DMS114 treated with DMSO at 0.1 percent for 48 hours (cell line): ENCODE data around the gene ATF7IP.
"Not testable (repeated sequence)": the region's sequence is repeated elsewhere in the genome, so short reads cannot be mapped to it uniquely, and the experiment has no call there.

Experiments used
- DNase-seq: peaks from one replicate; lab custom pipeline; 2025; ENCODE audit not compliant: unreplicated experiment; lab: John Stamatoyannopoulos, UW

The ATF7IP gene

GRCh38 chr12:14365294-14366208 lies at the start of gene ATF7IP:
ATF7IP (plus strand) TSS chr12:14365682; CDS start chr12:14423916, 58,234 bp downstream.
- DNase-seq, result peak; percentile 97

- no peak for DNase-seq
These were observed 47.9 kb upstream of the ATF7IP start for GRCh38 chr12:14317362-14318146.

- not testable (repeated sequence) for DNase-seq
These were observed 45.6 kb upstream of the ATF7IP start for GRCh38 chr12:14319704-14320427.

GRCh38 chr12:14322403-14322802 lies 43.1 kb upstream of the ATF7IP start:
- DNase-seq, result no peak

GRCh38 chr12:14325716-14326343 lies 39.7 kb upstream of the ATF7IP start:
- DNase-seq, result no peak

GRCh38 chr12:14326699-14327098 lies 38.8 kb upstream of the ATF7IP start:
- DNase-seq, result no peak

- no peak for DNase-seq
These were observed 37.8 kb upstream of the ATF7IP start for GRCh38 chr12:14327711-14328110.

- no peak for DNase-seq
These were observed 33.0 kb upstream of the ATF7IP start for GRCh38 chr12:14332482-14332881.

GRCh38 chr12:14340371-14340770 lies 25.1 kb upstream of the ATF7IP start:
- DNase-seq, result no peak

GRCh38 chr12:14351524-14351923 lies 14.0 kb upstream of the ATF7IP start:
- not testable (repeated sequence) for DNase-seq

- not testable (repeated sequence) for DNase-seq
These were observed 13.4 kb upstream of the ATF7IP start for GRCh38 chr12:14352066-14352465.

- not testable (repeated sequence) for DNase-seq
These were observed 10.8 kb upstream of the ATF7IP start for GRCh38 chr12:14354665-14355064.

GRCh38 chr12:14356147-14356546 lies 9.3 kb upstream of the ATF7IP start:
- no peak for DNase-seq

- no peak for DNase-seq
These were observed 8.0 kb upstream of the ATF7IP start for GRCh38 chr12:14357486-14357885.

- no peak for DNase-seq
These were observed 3.1 kb upstream of the ATF7IP start for GRCh38 chr12:14362352-14362751.

- no peak for DNase-seq
These were observed 755 bp upstream of the ATF7IP start for GRCh38 chr12:14364583-14365271.

- DNase-seq, result peak; percentile 84
These were observed 942 bp downstream of the ATF7IP start for GRCh38 chr12:14366209-14367039.

GRCh38 chr12:14367040-14367661 lies 1.7 kb downstream of the ATF7IP start:
- DNase-seq, result no peak

- DNase-seq, result no peak
These were observed 3.8 kb downstream of the ATF7IP start for GRCh38 chr12:14369311-14369710.
